Prostate gland (tissue), 2 donors: Measurements from ENCODE around the gene KNCN.

Experiments used
- POLR2A ChIP-seq: fragments of 450-650 bp; IDR thresholded peaks from one replicate; pipeline ENCODE4 v1.6.1; 2016; ENCODE audit warnings: antibody characterized with exemption, mild to moderate bottlenecking
- POLR2AphosphoS5 ChIP-seq: sonication (generic); formaldehyde crosslinking; IDR thresholded peaks from one replicate; pipeline ENCODE4 v1.6.1; 2017; ENCODE audit warnings: antibody characterized with exemption
- TF ChIP-seq, protein P1 (sequence below), 4 experiments: fragments of 200-600 bp in 2 of 4; fragments of 450-650 bp in 2 of 4; sonication (generic) in 2 of 4; IDR thresholded peaks; 1 replicate in 3 of 4; 2 replicates in 1 of 4; pipeline ENCODE4 v1.5.1; 2016 to 2019; ENCODE audit warnings: antibody characterized with exemption in 4 of 4, mild to moderate bottlenecking in 2 of 4, moderate library complexity in 2 of 4

DNA sequence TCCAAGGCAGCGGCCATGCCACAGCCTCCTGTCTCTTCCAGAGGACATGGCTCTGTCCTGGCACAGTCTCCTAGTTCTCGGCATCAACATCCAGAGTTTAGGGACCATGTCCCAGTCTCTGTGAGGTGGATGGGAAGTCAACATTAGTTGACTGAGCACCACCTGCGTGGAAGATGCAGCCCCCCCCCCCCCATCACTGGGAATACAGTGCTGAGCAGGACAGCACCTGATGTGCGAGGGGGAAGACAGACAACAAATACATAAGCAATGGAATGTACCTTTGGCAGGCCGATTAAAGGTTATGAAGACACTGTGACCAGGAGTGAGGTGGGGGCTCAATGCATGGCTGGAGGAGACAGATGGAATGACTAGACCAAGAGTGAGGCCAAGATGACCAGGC, 26.6 kb downstream of the KNCN start:
- no peak for TF ChIP-seq POLR2A
- TF ChIP-seq POLR2AphosphoS5, result no peak
- TF ChIP-seq, protein P1, sequence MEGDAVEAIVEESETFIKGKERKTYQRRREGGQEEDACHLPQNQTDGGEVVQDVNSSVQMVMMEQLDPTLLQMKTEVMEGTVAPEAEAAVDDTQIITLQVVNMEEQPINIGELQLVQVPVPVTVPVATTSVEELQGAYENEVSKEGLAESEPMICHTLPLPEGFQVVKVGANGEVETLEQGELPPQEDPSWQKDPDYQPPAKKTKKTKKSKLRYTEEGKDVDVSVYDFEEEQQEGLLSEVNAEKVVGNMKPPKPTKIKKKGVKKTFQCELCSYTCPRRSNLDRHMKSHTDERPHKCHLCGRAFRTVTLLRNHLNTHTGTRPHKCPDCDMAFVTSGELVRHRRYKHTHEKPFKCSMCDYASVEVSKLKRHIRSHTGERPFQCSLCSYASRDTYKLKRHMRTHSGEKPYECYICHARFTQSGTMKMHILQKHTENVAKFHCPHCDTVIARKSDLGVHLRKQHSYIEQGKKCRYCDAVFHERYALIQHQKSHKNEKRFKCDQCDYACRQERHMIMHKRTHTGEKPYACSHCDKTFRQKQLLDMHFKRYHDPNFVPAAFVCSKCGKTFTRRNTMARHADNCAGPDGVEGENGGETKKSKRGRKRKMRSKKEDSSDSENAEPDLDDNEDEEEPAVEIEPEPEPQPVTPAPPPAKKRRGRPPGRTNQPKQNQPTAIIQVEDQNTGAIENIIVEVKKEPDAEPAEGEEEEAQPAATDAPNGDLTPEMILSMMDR (IDR thresholded peaks at IDR 0.05), result no peak
